Caco-2 (cell line): Measurements from ENCODE around the gene SEMA4D. TPM values are rescaled to one million over a fixed set of nuclear protein-coding genes. Genes with fewer than 3 reads are reported as not detected.
A peak's percentile ranks its signal among the peaks of the same experiment; 100 is the strongest.

ENCODE experiments used
- BruUV-seq: library from RNA; stranded (reverse); fragments of 400-500 nt; replicated peaks from 2 replicates; lab custom pipeline; 2021; lab: Mats Ljungman, UMichigan
- CTCF ChIA-PET: fragments of 300-600 bp; sonication (Branson Sonifier 250); formaldehyde crosslinking; loops from one replicate; lab custom pipeline; 2022; ENCODE audit warnings: antibody characterized with exemption; lab: Charles Lee
- POLR2A ChIA-PET: fragments of 300-600 bp; sonication (Branson Sonifier 250); formaldehyde crosslinking; loops from one replicate; lab custom pipeline; 2022; ENCODE audit warnings: antibody characterized with exemption; lab: Charles Lee
- DNase-seq, 2 experiments: peaks; one replicate each; pipeline versions ENCODE4 v3.0.0 to v3.0.0-alpha.2; 2020 to 2022
- H3K27me3 ChIP-seq: replicated peaks from 2 replicates; pipeline ENCODE4 v1.6.0; 2011; ENCODE audit warnings: low read length; ENCODE audit not compliant: control insufficient read depth, insufficient read depth
- H3K36me3 ChIP-seq: 2 replicates; pipeline ENCODE4 v1.5.1; 2011; ENCODE audit warnings: low read length; ENCODE audit not compliant: control insufficient read depth, insufficient read depth
- H3K4me1 ChIP-seq: fragments of 250-450 bp; sonication (Bioruptor Pico); 2 replicates; pipeline ENCODE4 v1.5.1; 2020; ENCODE audit warnings: mild to moderate bottlenecking
- H3K4me3 ChIP-seq: 2 replicates; pipeline ENCODE4 v1.5.1; 2011; ENCODE audit warnings: low read depth, mild to moderate bottlenecking, control low read depth, low read length
- H3K9me3 ChIP-seq: fragments of 250-450 bp; sonication (Bioruptor Pico); 2 replicates; pipeline ENCODE4 v1.5.1; 2020; ENCODE audit warnings: mild to moderate bottlenecking, moderate library complexity
- H3K27ac Mint-ChIP-seq: one replicate; pipeline ENCODE4 v1.8.0; 2022; ENCODE audit warnings: mixed read lengths; ENCODE audit not compliant: unreplicated experiment
- H3K27me3 Mint-ChIP-seq: one replicate; pipeline ENCODE4 v1.8.0; 2022; ENCODE audit warnings: mixed read lengths; ENCODE audit not compliant: insufficient read depth, unreplicated experiment
- H3K36me3 Mint-ChIP-seq: one replicate; pipeline ENCODE4 v1.8.0; 2022; ENCODE audit warnings: mild to moderate bottlenecking, mixed read lengths; ENCODE audit not compliant: insufficient read depth, unreplicated experiment
- H3K4me1 Mint-ChIP-seq: one replicate; pipeline ENCODE4 v1.8.0; 2022; ENCODE audit warnings: low read depth, mixed read lengths; ENCODE audit not compliant: unreplicated experiment
- H3K4me3 Mint-ChIP-seq: one replicate; pipeline ENCODE4 v1.8.0; 2022; ENCODE audit warnings: mild to moderate bottlenecking, moderate library complexity, mixed read lengths; ENCODE audit not compliant: unreplicated experiment
- H3K9me3 Mint-ChIP-seq: one replicate; pipeline ENCODE4 v1.8.0; 2022; ENCODE audit warnings: mixed read lengths; ENCODE audit not compliant: unreplicated experiment
- intact Hi-C: fragments of 100-400 bp; cut with micrococcal nuclease; formaldehyde crosslinking; loops from one replicate; pipeline ENCODE4 v1.10.0; 2022; ENCODE audit not compliant: unreplicated experiment
- total RNA-seq: library from RNA; stranded (reverse); gene quantifications from 2 replicates; pipeline ENCODE4 v1.2.3, GENCODE V29; 2022
- TF ChIP-seq, protein P1 (sequence below), 2 experiments: fragments of 200-600 bp in 1 of 2; IDR thresholded peaks; 1 replicate in 1 of 2; 2 replicates in 1 of 2; pipeline versions ENCODE4 v1.5.1 to v1.8.0; 2011 to 2022; ENCODE audit warnings: antibody characterized with exemption in 1 of 2, control low read depth in 1 of 2, inconsistent platforms in 1 of 2, low read depth in 1 of 2, low read length in 1 of 2, mild to moderate bottlenecking in 1 of 2, moderate library complexity in 1 of 2; ENCODE audit not compliant: insufficient read depth in 1 of 2, severe bottlenecking in 1 of 2, unreplicated experiment in 1 of 2

The SEMA4D gene
- total RNA-seq, 1 experiment from 2014 or later = 17.1 TPM

DNA sequence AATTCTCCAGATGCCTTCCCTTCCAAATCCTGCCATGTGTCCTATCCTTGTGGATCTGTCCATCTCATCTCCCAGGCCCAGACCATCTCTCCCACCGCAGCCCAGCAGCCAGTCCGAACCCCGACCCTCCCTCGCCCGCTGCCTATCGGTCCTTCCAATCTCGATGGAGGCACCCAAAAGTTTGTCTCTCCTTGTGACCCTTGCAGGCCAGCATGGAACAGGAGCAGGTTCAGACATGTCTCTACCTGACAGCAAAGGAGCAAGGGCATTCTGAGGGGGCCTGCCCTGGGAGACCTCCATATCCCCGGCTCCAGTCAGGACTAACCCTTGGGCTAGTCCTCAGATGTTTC is 51.0 kb downstream of the SEMA4D start:
- H3K4me3 Mint-ChIP-seq = no peak overlapping the region
- no peak overlapping the region for H3K4me3 ChIP-seq
- DNase-seq = no peak
- H3K27me3 ChIP-seq = no peaks in the 10 kb centered on the region
- TF ChIP-seq, protein P1, sequence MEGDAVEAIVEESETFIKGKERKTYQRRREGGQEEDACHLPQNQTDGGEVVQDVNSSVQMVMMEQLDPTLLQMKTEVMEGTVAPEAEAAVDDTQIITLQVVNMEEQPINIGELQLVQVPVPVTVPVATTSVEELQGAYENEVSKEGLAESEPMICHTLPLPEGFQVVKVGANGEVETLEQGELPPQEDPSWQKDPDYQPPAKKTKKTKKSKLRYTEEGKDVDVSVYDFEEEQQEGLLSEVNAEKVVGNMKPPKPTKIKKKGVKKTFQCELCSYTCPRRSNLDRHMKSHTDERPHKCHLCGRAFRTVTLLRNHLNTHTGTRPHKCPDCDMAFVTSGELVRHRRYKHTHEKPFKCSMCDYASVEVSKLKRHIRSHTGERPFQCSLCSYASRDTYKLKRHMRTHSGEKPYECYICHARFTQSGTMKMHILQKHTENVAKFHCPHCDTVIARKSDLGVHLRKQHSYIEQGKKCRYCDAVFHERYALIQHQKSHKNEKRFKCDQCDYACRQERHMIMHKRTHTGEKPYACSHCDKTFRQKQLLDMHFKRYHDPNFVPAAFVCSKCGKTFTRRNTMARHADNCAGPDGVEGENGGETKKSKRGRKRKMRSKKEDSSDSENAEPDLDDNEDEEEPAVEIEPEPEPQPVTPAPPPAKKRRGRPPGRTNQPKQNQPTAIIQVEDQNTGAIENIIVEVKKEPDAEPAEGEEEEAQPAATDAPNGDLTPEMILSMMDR (IDR thresholded peaks at IDR 0.05; ENCODE audit: insufficient read depth in 1 of 2, low read depth in 1 of 2, low read length in 1 of 2, severe bottlenecking in 1 of 2, unreplicated experiment in 1 of 2) = no peak
- CTCF ChIA-PET = no interaction called here
- intact Hi-C loops = no loop called here
- H3K36me3 ChIP-seq = no peaks in the 10 kb centered on the region
- no TSS peak for BruUV-seq
- H3K27ac Mint-ChIP-seq = peak overlapping the region; percentile 22
- no peaks in the 10 kb centered on the region for H3K27me3 Mint-ChIP-seq
- no peaks in the 10 kb centered on the region for H3K36me3 Mint-ChIP-seq
- H3K4me1 Mint-ChIP-seq = no peaks in the 10 kb centered on the region
- POLR2A ChIA-PET = no interaction called here
- H3K4me1 ChIP-seq = no peaks in the 10 kb centered on the region
- H3K9me3 ChIP-seq = no peaks in the 10 kb centered on the region
- no peaks in the 10 kb centered on the region for H3K9me3 Mint-ChIP-seq

DNA sequence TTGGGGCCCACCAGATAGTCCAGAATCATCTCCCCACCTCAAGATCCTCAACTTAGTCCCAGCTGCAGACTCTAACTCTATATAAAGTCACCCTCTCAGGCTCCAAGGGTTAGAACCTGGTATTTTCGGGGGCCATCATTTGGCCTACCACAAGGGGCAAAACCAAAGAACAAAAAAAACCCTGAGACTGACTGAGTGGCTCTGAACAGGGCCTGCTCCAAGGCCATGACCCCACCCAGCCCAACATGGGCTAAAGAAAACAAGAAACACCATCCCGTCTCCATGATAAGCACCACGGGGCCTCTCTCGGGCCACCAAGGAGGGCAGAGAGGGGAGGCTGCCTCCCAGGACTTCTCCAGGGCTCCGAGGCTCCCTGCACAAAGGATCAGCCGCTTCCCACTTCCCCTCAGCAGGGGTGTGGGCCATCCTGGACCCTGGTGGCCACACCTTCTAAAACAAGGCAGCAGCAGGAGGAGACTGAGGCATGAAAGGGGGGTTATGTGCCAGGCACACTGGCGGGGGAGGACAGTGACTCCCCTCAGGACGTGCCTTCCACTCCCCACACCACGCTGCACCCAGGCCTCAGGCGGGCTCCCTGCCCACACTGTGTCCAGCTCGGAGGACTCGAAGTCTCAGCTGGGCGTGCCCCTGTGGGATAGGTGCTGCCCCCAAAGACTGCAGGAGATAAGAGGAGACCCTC is 51.5 kb downstream of the SEMA4D start:
- no peaks in the 10 kb centered on the region for H3K36me3 ChIP-seq
- Mint-ChIP-seq H3K36me3 (no peaks in the 10 kb centered on the region), H3K27ac (no peak overlapping the region), H3K4me3 (no peak overlapping the region), H3K4me1 (no peaks in the 10 kb centered on the region), H3K9me3 (no peaks in the 10 kb centered on the region), H3K27me3 (no peaks in the 10 kb centered on the region)
- no peak for DNase-seq
- H3K27me3 ChIP-seq = no peaks in the 10 kb centered on the region
- BruUV-seq = no TSS peak
- no peaks in the 10 kb centered on the region for H3K4me1 ChIP-seq
- H3K4me3 ChIP-seq = no peak overlapping the region
- POLR2A ChIA-PET = no interaction called here
- CTCF ChIA-PET = no interaction called here
- H3K9me3 ChIP-seq = no peaks in the 10 kb centered on the region
- intact Hi-C loops = no loop called here
- TF ChIP-seq, protein P1 (IDR thresholded peaks at IDR 0.05; ENCODE audit: insufficient read depth in 1 of 2, low read depth in 1 of 2, low read length in 1 of 2, severe bottlenecking in 1 of 2, unreplicated experiment in 1 of 2) = no peak

DNA sequence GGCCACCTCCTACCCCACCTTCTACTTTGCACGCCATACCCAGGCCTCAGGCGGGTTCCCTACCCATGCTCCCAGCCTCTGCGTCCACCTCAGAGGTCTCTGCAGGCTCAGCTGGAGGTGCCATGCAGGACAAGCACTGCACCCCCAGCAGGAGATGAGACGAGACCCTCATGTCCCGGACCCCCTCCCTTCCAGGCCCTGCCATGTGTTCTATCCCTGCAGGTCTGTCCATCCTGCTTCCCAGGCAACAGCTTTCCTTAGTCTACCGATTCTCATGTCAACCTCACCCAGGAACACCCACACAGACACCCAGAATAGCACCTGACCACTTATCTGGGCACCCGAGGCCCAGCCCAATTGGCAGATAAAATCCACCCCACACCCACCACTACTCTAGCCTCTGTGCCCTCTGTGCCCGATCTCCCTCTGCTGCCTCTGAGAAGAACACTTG is 52.1 kb downstream of the SEMA4D start:
- Histone ChIP-seq H3K9me3 (no peaks in the 10 kb centered on the region), H3K27me3 (no peaks in the 10 kb centered on the region), H3K4me1 (no peaks in the 10 kb centered on the region), H3K4me3 (no peak overlapping the region), H3K36me3 (no peaks in the 10 kb centered on the region)
- no peaks in the 10 kb centered on the region for H3K4me1 Mint-ChIP-seq
- H3K36me3 Mint-ChIP-seq = no peaks in the 10 kb centered on the region
- POLR2A ChIA-PET = no interaction called here
- no peak overlapping the region for H3K4me3 Mint-ChIP-seq
- no peak overlapping the region for H3K27ac Mint-ChIP-seq
- intact Hi-C loops = no loop called here
- DNase-seq = no peak
- TF ChIP-seq, protein P1 (IDR thresholded peaks at IDR 0.05; ENCODE audit: insufficient read depth in 1 of 2, low read depth in 1 of 2, low read length in 1 of 2, severe bottlenecking in 1 of 2, unreplicated experiment in 1 of 2) = no peak
- no peaks in the 10 kb centered on the region for H3K27me3 Mint-ChIP-seq
- H3K9me3 Mint-ChIP-seq = no peaks in the 10 kb centered on the region
- BruUV-seq = no TSS peak
- CTCF ChIA-PET = no interaction called here
